AG08395 (cell line): ENCODE data around the gene FRA10AC1.
"Not testable (repeated sequence)": the region's sequence is repeated elsewhere in the genome, so short reads cannot be mapped to it uniquely, and the experiment has no call there.

Experiments
- DNase-seq: peaks from one replicate; pipeline ENCODE4 v3.0.0; 2012; ENCODE audit warnings: mixed read lengths, low spot score

The FRA10AC1 gene

GRCh38 chr10:93703066-93703465, 674 bp upstream of the FRA10AC1 start:
- peak; percentile 11 for DNase-seq

- DNase-seq: peak; percentile 26
These were observed 554 bp downstream of the FRA10AC1 start for GRCh38 chr10:93701866-93702209.

- no peak for DNase-seq
These were observed 5.2 kb downstream of the FRA10AC1 start for GRCh38 chr10:93697207-93697606.

- not testable (repeated sequence) for DNase-seq
These were observed 5.8 kb downstream of the FRA10AC1 start for GRCh38 chr10:93696582-93696981.

- DNase-seq: no peak
These were observed 6.7 kb downstream of the FRA10AC1 start for GRCh38 chr10:93695740-93696139.

- no peak for DNase-seq
These were observed 14.7 kb downstream of the FRA10AC1 start for GRCh38 chr10:93687737-93688136.

GRCh38 chr10:93680412-93681047, 21.9 kb downstream of the FRA10AC1 start:
- DNase-seq: peak; percentile 45

GRCh38 chr10:93678805-93679587, 23.4 kb downstream of the FRA10AC1 start:
- DNase-seq: no peak

- DNase-seq: no peak
These were observed 24.0 kb downstream of the FRA10AC1 start for GRCh38 chr10:93678386-93678785.

- no peak for DNase-seq
These were observed 28.6 kb downstream of the FRA10AC1 start for GRCh38 chr10:93673791-93674190.

- DNase-seq: no peak
These were observed 29.5 kb downstream of the FRA10AC1 start for GRCh38 chr10:93672890-93673289.

- no peak for DNase-seq
These were observed 30.2 kb downstream of the FRA10AC1 start for GRCh38 chr10:93672022-93672678.

GRCh38 chr10:93671042-93671441, 31.4 kb downstream of the FRA10AC1 start:
- no peak for DNase-seq

GRCh38 chr10:93670372-93670771, 32.0 kb downstream of the FRA10AC1 start:
- DNase-seq: no peak

- DNase-seq: no peak
These were observed 34.6 kb downstream of the FRA10AC1 start for GRCh38 chr10:93667795-93668194.

GRCh38 chr10:93666030-93666429, 36.4 kb downstream of the FRA10AC1 start:
- DNase-seq: no peak

GRCh38 chr10:93657757-93658156, 44.6 kb downstream of the FRA10AC1 start:
- DNase-seq: no peak

GRCh38 chr10:93656155-93656554, 46.2 kb downstream of the FRA10AC1 start:
- no peak for DNase-seq

- DNase-seq: no peak
These were observed 48.2 kb downstream of the FRA10AC1 start for GRCh38 chr10:93654201-93654600.

GRCh38 chr10:93652857-93653256, 49.5 kb downstream of the FRA10AC1 start:
- DNase-seq: peak; percentile 4

- DNase-seq: no peak
These were observed 62.6 kb downstream of the FRA10AC1 start for GRCh38 chr10:93639791-93640190.

GRCh38 chr10:93630625-93631557, 71.5 kb downstream of the FRA10AC1 start:
- DNase-seq: no peak
